GM19193 (cell line): ENCODE data around the gene ZDHHC1.

Experiments used
- POLR2A ChIP-seq: IDR thresholded peaks from 4 replicates; pipeline ENCODE4 v1.6.1; 2011; ENCODE audit not compliant: insufficient read depth, insufficient read length; ENCODE audit errors: extremely low read depth

The ZDHHC1 gene

DNA sequence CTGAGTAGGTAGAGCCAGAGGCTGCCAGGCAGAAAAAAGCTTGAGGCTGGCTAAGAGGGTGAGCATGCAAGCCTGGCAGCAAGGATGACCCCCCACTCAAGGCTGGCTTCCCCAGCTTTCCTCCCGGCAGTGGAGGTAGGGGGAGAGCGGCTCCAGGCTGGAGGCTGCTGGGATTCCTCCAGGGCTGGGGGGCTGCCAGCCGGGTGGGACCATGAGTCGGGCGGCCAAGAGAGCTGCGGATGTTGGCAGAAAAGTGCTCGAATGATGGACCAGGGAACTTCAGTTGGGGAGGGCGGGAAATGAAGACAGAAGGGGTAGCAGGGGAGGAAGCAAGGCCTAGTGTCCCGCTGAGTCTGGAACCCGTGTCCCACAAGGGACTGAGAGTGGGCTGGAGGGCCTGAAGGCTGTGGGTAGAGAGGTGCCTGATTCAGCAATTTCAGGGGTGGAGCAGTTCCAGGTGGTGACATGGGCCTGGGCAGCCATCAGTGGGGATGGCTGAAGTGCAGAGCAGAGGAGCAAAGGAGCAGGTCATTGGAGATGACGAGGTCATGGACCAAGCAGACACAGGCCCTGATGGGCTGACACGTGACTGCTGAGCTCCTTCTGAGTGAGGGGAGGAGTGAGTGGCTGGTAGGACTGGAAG is 34.9 kb upstream of the ZDHHC1 start:
- TF ChIP-seq POLR2A, result no peak

DNA sequence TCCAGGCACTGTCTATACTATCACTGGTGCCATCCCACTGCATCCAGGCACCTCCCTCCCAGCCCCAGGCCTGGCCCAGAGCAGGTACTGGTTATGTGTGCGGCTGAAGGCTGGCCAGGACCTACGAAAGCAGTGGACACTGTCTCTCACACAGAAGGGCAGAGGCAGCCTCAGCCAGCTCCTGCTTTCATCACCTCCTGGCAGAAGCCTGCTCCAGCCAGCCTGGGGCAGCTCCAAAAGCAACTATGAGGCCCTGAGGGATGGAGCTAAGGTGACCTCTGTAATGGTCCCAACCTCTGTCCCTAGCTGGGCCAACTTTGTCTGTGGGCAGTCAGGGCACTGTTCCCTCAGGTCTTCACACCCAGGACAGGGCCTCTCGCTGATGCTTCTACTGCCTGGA is 33.5 kb upstream of the ZDHHC1 start:
- no peak for TF ChIP-seq POLR2A

GRCh38 chr16:67449336-67449735 is 33.1 kb upstream of the ZDHHC1 start:
- TF ChIP-seq POLR2A, result no peak

- TF ChIP-seq POLR2A, result no peak
Observed at GRCh38 chr16:67448580-67448979, 32.3 kb upstream of the ZDHHC1 start.

- TF ChIP-seq POLR2A, result no peak
Observed at GRCh38 chr16:67447508-67448076, 31.3 kb upstream of the ZDHHC1 start.

- TF ChIP-seq POLR2A, result no peak
Observed at GRCh38 chr16:67446968-67447507, 30.8 kb upstream of the ZDHHC1 start.

DNA sequence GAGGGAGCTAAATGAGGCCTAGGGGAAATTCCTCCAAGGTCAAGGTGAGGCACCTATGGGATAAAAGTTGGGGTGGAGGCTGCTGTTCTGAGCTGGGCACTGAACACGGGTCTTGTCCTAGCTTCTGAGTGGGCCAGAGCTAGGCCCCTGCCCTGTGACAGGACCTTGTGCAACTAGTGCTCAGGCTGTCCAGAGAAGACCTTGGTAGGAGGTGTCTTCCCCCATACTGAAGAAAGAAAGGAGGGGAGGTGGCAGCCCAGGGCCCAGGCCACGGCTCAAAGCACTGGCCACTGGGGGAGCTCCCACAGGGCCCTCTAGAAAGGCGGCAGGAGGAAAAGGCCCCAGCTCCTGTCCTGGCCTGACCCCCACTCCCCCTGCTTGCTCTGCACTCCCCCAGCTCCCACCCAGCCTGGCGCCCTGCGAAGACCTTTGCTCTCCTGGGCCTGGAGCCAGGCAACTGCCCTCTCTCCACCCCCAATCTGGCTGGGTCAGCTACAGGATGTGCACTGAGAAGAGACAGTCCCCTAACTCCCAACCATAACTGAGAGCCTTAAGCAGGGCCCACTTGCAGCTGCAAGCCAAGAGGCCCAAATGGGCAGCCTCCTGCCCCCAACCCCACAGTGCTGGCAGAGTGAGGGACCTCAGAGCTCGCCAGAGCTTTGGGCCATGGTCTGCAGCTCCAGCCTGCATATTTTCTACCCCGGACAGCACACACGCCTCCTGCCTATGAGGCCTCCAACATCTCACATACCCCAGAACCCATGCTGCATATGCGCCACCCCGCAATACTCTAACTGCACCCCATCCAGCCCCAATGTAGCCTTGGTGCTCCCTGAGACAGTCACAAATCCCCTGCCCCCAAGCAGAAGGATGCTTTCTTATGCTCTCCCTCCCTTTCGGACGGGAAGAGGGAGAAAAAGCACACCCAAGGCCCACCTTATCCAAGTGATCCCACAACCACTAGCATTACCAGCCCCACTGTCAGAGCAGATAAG is 29.9 kb upstream of the ZDHHC1 start:
- TF ChIP-seq POLR2A, result no peak

GRCh38 chr16:67445441-67445912 is 29.2 kb upstream of the ZDHHC1 start:
- no peak for TF ChIP-seq POLR2A

GRCh38 chr16:67445126-67445426 is 28.8 kb upstream of the ZDHHC1 start:
- TF ChIP-seq POLR2A, result no peak

DNA sequence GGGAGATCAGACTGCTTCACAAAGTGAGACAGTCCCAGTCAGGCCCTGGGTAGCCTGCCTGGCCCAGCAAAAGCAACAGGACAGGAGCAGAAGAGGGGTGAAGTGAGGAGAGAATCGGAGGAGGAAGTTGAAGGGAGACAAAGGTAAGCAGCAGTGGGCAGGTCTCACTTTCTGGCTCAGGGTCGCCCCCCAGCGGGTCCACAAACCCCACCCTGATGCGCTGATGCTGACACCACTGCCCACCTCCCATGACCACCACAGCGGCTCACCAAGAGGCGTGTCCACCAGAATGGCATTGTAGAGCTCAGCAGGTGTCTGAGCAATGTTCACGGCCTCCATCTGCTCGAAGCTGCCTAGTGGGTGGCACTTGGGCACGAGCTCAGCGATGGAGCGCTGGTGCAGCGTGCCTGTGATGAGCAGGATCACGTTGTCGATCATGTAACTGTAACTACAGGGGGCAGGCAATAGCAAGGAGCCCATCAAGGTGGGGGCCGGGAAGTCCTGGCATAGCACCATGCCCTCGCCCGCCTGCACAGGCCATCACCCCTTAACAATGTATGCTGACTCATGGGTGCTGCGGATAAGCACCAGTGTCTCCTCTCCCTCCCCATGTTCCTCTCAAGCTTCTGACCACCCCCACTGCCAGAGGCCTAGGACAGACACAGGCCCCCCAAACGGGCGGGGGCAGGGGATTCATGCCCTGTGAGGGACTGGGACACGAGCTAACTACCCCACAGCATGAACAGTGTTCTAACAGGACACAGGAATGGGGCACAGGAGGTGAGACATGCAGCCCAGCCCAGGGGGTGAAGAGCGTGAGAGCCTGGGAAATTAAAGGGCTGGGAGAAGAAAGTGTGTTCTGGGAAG is 28.2 kb upstream of the ZDHHC1 start:
- no peak for TF ChIP-seq POLR2A

DNA sequence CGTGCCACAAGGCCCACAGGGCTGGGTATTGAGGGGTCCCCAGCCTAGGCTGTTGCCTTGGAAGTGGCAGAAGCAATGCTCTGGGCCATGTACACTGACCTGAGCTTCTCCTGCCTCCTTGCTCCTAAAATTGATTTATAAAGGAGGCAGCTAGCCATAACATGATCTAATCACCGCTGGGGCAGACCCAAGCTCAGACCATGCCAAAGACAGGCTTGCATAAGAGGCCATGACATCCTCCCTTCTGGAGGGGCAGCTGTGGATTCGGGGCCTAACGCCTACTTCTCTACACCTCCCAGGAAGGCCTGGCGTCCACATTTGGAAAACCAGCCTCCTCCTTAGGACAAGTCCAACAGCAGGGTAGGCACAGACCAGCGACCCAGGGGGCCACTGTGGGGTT is 27.0 kb upstream of the ZDHHC1 start:
- TF ChIP-seq POLR2A, result no peak

DNA sequence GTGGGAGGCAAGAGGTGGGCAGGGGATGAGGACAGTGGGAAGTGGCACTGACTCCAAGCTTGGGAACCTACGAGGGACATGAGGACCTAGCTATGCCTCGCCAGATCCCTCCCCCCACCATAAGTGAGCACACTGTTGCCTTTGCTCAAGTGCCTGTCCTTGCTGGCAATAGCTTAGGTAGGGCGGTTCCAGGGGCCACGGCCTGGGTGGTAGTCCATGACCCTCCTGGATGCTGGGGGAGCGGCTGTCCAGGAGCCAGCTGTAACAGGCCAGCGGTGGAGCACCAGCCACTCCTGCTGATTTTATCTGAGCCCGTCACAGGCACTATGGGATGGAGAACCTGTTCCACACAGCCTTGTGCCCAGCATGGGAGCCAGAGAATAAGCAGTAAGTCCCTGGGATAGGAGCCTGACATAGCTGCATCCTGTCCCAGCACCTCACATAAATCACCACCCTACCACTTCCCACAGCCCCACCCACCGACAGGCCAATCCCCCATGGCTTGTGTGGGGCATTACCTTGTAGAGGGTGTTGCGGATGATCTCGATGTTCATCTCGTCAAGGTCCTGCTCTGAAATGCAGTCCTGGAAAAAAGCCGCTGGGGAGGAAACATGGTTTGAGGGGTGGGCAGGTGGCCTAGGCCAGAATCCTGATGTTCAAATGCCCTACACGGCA is 26.4 kb upstream of the ZDHHC1 start:
- TF ChIP-seq POLR2A, result no peak

- TF ChIP-seq POLR2A, result no peak
Observed at GRCh38 chr16:67441907-67442306, 25.6 kb upstream of the ZDHHC1 start.

- no peak for TF ChIP-seq POLR2A
Observed at GRCh38 chr16:67441271-67441753, 25.0 kb upstream of the ZDHHC1 start.
